Measurements from ENCODE around the gene SH3BP5L. TPM values are rescaled to one million over a fixed set of nuclear protein-coding genes. Genes with fewer than 3 reads are reported as not detected.

The SH3BP5L gene
- total and polyA plus RNA-seq, 2 of the 13 experiments (the other 11 are each of a cell fraction or from before 2014, with no cell fraction given) = 10.3 to 14.9 TPM

DNA sequence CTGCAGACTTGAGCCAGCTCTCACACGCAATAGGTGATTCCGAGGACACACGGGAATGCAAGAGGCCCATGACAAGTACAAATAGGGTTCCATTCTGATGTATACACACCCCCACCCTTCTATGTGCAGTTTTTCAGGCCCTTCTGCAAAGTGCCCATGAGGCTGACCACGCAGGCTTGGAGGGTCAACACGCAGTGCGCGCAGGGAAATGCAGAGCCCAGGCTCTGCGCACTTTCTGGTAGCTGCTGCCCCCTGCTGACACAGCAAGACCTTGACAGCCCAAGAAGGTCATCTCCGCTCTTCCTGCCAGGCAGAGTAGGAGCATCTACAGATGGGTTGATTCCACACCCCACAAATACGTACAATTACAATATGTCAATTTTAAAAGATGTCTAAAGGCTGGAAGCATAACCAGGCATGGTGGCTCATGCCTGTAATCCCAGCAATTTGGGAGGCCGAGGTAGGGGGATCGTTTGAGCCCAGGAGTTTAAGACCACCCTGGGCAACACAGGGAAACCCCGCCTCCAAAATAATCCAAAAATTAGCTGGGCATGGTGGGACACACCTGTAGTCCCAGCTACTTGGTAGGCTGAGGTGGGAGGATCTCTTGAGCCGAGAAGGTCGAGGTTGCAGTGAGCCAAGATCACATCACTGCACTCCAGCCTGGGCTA lies 18.5 kb downstream of the SH3BP5L start:
- Histone ChIP-seq H4K20me1 (ENCODE audit: insufficient read depth, low read length) (no peaks in the 10 kb centered on the region), H3K4me3 (replicated peaks in 1 of 3; ENCODE audit: insufficient read depth in 1 of 3, low read depth in 2 of 3, low read length in 3 of 3) (no peak overlapping the region), H3K4me1 (ENCODE audit: insufficient read depth, low read length) (peaks cover 28% of the 10 kb centered on the region), H3K27me3 (ENCODE audit: control insufficient read depth in 1 of 2, insufficient read depth in 2 of 2, low read length in 2 of 2) (no peaks in the 10 kb centered on the region; a peak in 1 of 5 replicates), H3K9me3 (ENCODE audit: low read length) (no peaks in the 10 kb centered on the region), H3K36me3 (replicated peaks in 1 of 2; ENCODE audit: control insufficient read depth in 1 of 2, insufficient read depth in 2 of 2, low read length in 2 of 2) (0 out of 5 replicates have a peak, but pooled peaks cover 0 to 7% of the 10 kb centered on the region in 2 experiments), H3K9ac (ENCODE audit: insufficient read depth, low read depth, low read length) (no peak overlapping the region), H3K79me2 (ENCODE audit: insufficient read depth, low read length) (no peaks in the 10 kb centered on the region), H3K4me2 (ENCODE audit: low read depth, low read length) (peak overlapping the region; percentile 7; the same call in 1 of the 2 replicates), H2AFZ (ENCODE audit: low read length) (no peak overlapping the region), H3K27ac (ENCODE audit: extremely low read length, insufficient read depth, low read length) (no peak overlapping the region)
- FAIRE-seq (peak; percentile 76), ATAC-seq (peak; percentile 89), DNase-seq (ENCODE audit: low spot score) (peak; percentile 50)
- ChIA-PET POLR2A (no interaction called here), CTCF (ENCODE audit: low intra/inter-chr PET ratio, low total read pairs) (interaction anchor here (0.8 to 4.1 kb wide), 5 partner anchors 104 to 403 kb away, joined by 3 to 40 read pairs (median 23); no protein-coding TSS in a partner anchor)
- WGBS (ENCODE audit: low lambda C conversion rate) = 48% methylated on average over 11 of the region's 15 CpGs
- BruUV-seq (replicated peaks) = no TSS peak
- in situ Hi-C loops (cut with HindIII; ENCODE audit: extremely low pct_ligation_motif_present, low pct_unique_long_range_greater_than_20kb) (no loop called here), intact Hi-C loops (cut with micrococcal nuclease; ENCODE audit: unreplicated experiment) (loop anchor here (1.0 to 5.0 kb wide), 4 partner anchors 55 to 185 kb away; no protein-coding TSS in a partner anchor)
- peak; percentile 58; the same call in 1 of the 2 replicates for TF ChIP-seq MEIS2 (CRISPR knock-in tag; IDR thresholded peaks at IDR 0.05)
- no peak for TF ChIP-seq MXI1 (IDR thresholded peaks at IDR 0.05; ENCODE audit: borderline replicate concordance, low read depth, low read length)
- TF ChIP-seq, protein P1, sequence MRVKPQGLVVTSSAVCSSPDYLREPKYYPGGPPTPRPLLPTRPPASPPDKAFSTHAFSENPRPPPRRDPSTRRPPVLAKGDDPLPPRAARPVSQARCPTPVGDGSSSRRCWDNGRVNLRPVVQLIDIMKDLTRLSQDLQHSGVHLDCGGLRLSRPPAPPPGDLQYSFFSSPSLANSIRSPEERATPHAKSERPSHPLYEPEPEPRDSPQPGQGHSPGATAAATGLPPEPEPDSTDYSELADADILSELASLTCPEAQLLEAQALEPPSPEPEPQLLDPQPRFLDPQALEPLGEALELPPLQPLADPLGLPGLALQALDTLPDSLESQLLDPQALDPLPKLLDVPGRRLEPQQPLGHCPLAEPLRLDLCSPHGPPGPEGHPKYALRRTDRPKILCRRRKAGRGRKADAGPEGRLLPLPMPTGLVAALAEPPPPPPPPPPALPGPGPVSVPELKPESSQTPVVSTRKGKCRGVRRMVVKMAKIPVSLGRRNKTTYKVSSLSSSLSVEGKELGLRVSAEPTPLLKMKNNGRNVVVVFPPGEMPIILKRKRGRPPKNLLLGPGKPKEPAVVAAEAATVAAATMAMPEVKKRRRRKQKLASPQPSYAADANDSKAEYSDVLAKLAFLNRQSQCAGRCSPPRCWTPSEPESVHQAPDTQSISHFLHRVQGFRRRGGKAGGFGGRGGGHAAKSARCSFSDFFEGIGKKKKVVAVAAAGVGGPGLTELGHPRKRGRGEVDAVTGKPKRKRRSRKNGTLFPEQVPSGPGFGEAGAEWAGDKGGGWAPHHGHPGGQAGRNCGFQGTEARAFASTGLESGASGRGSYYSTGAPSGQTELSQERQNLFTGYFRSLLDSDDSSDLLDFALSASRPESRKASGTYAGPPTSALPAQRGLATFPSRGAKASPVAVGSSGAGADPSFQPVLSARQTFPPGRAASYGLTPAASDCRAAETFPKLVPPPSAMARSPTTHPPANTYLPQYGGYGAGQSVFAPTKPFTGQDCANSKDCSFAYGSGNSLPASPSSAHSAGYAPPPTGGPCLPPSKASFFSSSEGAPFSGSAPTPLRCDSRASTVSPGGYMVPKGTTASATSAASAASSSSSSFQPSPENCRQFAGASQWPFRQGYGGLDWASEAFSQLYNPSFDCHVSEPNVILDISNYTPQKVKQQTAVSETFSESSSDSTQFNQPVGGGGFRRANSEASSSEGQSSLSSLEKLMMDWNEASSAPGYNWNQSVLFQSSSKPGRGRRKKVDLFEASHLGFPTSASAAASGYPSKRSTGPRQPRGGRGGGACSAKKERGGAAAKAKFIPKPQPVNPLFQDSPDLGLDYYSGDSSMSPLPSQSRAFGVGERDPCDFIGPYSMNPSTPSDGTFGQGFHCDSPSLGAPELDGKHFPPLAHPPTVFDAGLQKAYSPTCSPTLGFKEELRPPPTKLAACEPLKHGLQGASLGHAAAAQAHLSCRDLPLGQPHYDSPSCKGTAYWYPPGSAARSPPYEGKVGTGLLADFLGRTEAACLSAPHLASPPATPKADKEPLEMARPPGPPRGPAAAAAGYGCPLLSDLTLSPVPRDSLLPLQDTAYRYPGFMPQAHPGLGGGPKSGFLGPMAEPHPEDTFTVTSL (CRISPR knock-in tag; IDR thresholded peaks at IDR 0.05; ENCODE audit: borderline replicate concordance) = no peak
- peak; percentile 31; the same call in 1 of the 2 replicates for TF ChIP-seq ZBTB38 (CRISPR knock-in tag; IDR thresholded peaks at IDR 0.05)
- no peak for TF ChIP-seq NRL (CRISPR knock-in tag; IDR thresholded peaks at IDR 0.05; ENCODE audit: borderline replicate concordance)
- peak; percentile 32; the same call in 1 of the 2 replicates for TF ChIP-seq ISL2 (CRISPR knock-in tag; IDR thresholded peaks at IDR 0.05)
- 0 out of 2 replicates have a peak, but pooled peaks have one; percentile 26 for TF ChIP-seq ZNF232 (CRISPR knock-in tag; IDR thresholded peaks at IDR 0.05; ENCODE audit: borderline replicate concordance)
- TF ChIP-seq, protein P2, sequence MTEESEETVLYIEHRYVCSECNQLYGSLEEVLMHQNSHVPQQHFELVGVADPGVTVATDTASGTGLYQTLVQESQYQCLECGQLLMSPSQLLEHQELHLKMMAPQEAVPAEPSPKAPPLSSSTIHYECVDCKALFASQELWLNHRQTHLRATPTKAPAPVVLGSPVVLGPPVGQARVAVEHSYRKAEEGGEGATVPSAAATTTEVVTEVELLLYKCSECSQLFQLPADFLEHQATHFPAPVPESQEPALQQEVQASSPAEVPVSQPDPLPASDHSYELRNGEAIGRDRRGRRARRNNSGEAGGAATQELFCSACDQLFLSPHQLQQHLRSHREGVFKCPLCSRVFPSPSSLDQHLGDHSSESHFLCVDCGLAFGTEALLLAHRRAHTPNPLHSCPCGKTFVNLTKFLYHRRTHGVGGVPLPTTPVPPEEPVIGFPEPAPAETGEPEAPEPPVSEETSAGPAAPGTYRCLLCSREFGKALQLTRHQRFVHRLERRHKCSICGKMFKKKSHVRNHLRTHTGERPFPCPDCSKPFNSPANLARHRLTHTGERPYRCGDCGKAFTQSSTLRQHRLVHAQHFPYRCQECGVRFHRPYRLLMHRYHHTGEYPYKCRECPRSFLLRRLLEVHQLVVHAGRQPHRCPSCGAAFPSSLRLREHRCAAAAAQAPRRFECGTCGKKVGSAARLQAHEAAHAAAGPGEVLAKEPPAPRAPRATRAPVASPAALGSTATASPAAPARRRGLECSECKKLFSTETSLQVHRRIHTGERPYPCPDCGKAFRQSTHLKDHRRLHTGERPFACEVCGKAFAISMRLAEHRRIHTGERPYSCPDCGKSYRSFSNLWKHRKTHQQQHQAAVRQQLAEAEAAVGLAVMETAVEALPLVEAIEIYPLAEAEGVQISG (CRISPR knock-in tag; IDR thresholded peaks at IDR 0.05) = 0 out of 2 replicates have a peak, but pooled peaks have one; percentile 25
- TF ChIP-seq, protein P3, sequence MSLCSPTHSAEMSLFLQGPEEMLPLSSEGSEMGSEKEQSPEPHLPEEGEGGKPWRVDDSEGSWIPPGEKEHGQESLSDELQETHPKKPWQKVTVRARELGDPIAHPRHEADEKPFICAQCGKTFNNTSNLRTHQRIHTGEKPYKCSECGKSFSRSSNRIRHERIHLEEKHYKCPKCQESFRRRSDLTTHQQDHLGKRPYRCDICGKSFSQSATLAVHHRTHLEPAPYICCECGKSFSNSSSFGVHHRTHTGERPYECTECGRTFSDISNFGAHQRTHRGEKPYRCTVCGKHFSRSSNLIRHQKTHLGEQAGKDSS (CRISPR knock-in tag; IDR thresholded peaks at IDR 0.05; ENCODE audit: borderline replicate concordance, low read depth) = peak; percentile 52; the same call in 1 of the 2 replicates
- TF ChIP-seq, protein P4, sequence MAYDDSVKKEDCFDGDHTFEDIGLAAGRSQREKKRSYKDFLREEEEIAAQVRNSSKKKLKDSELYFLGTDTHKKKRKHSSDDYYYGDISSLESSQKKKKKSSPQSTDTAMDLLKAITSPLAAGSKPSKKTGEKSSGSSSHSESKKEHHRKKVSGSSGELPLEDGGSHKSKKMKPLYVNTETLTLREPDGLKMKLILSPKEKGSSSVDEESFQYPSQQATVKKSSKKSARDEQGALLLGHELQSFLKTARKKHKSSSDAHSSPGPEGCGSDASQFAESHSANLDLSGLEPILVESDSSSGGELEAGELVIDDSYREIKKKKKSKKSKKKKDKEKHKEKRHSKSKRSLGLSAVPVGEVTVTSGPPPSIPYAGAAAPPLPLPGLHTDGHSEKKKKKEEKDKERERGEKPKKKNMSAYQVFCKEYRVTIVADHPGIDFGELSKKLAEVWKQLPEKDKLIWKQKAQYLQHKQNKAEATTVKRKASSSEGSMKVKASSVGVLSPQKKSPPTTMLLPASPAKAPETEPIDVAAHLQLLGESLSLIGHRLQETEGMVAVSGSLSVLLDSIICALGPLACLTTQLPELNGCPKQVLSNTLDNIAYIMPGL (CRISPR knock-in tag; IDR thresholded peaks at IDR 0.05; ENCODE audit: borderline replicate concordance in 1 of 2, low read depth in 1 of 2) = peak in 1 of 2 experiments; percentile 60; a peak in 1 of 4 replicates
